H9 (cell line): ENCODE data around the gene MMD2. TPM values are rescaled to one million over a fixed set of nuclear protein-coding genes. Genes with fewer than 3 reads are reported as not detected.
"Not testable (repeated sequence)": the region's sequence is repeated elsewhere in the genome, so short reads cannot be mapped to it uniquely, and the experiment has no call there.

Source experiments
- DNase-seq: peaks from one replicate; pipeline ENCODE4 v3.0.0-alpha.2; 2017
- H2AFZ ChIP-seq: one replicate; pipeline ENCODE4 v1.6.1; 2013; ENCODE audit warnings: mild to moderate bottlenecking, low read length, control low read depth, moderate library complexity
- H2AK5ac ChIP-seq: 2 replicates; pipeline ENCODE4 v1.6.1; 2013; ENCODE audit warnings: low read length, control low read depth, mixed read lengths; ENCODE audit not compliant: insufficient read length
- H2BK120ac ChIP-seq: one replicate; pipeline ENCODE4 v1.6.1; 2013; ENCODE audit warnings: low read depth, mild to moderate bottlenecking, low read length, control low read depth, inconsistent platforms; ENCODE audit not compliant: poor library complexity, severe bottlenecking
- H2BK12ac ChIP-seq: 2 replicates; pipeline ENCODE4 v1.6.1; 2013; ENCODE audit warnings: low read length, control low read depth, mixed read lengths, low read depth; ENCODE audit not compliant: insufficient read length
- H2BK15ac ChIP-seq: 2 replicates; pipeline ENCODE4 v1.6.1; 2013; ENCODE audit warnings: low read depth, low read length, control low read depth
- H2BK20ac ChIP-seq: one replicate; pipeline ENCODE4 v1.6.1; 2013; ENCODE audit warnings: low read depth, mild to moderate bottlenecking, low read length, control low read depth, inconsistent platforms; ENCODE audit not compliant: poor library complexity, severe bottlenecking
- H2BK5ac ChIP-seq: 2 replicates; pipeline ENCODE4 v1.6.1; 2013; ENCODE audit warnings: low read length, control low read depth, mixed read lengths; ENCODE audit not compliant: insufficient read length
- H3K14ac ChIP-seq: 2 replicates; pipeline ENCODE4 v1.6.1; 2013; ENCODE audit warnings: low read length, control low read depth; ENCODE audit not compliant: insufficient read depth
- H3K18ac ChIP-seq: 2 replicates; pipeline ENCODE4 v1.6.1; 2013; ENCODE audit warnings: low read depth, mild to moderate bottlenecking, mixed read lengths, low read length, control low read depth; ENCODE audit not compliant: insufficient read length
- H3K23ac ChIP-seq: 2 replicates; pipeline ENCODE4 v1.6.1; 2013; ENCODE audit warnings: low read length, control low read depth, mixed read lengths, low read depth; ENCODE audit not compliant: insufficient read length
- H3K23me2 ChIP-seq: 2 replicates; pipeline ENCODE4 v1.6.1; 2013; ENCODE audit warnings: low read depth, mild to moderate bottlenecking, mixed read lengths, low read length, control low read depth; ENCODE audit not compliant: insufficient read length, poor library complexity, severe bottlenecking
- H3K27ac ChIP-seq: 2 replicates; pipeline ENCODE4 v1.5.1; 2013; ENCODE audit warnings: low read length, control low read depth, mixed read lengths, low read depth; ENCODE audit not compliant: insufficient read length
- H3K27me3 ChIP-seq: 2 replicates; pipeline ENCODE4 v1.6.1; 2013; ENCODE audit warnings: low read length, control low read depth, inconsistent platforms; ENCODE audit not compliant: insufficient read depth
- H3K4ac ChIP-seq: 2 replicates; pipeline ENCODE4 v1.6.1; 2013; ENCODE audit warnings: low read depth, mild to moderate bottlenecking, control low read depth, inconsistent platforms, low read length, moderate library complexity
- H3K4me1 ChIP-seq: 2 replicates; pipeline ENCODE4 v1.6.1; 2013; ENCODE audit warnings: low read length, control low read depth, inconsistent platforms; ENCODE audit not compliant: insufficient read depth
- H3K4me2 ChIP-seq: 2 replicates; pipeline ENCODE4 v1.6.1; 2013; ENCODE audit warnings: low read length, control low read depth, mixed read lengths; ENCODE audit not compliant: insufficient read length, insufficient read depth
- H3K56ac ChIP-seq: 2 replicates; pipeline ENCODE4 v1.6.1; 2013; ENCODE audit warnings: low read depth, mild to moderate bottlenecking, mixed read lengths, low read length, control low read depth; ENCODE audit not compliant: insufficient read length
- H3K79me1 ChIP-seq: 2 replicates; pipeline ENCODE4 v1.6.1; 2013; ENCODE audit warnings: low read depth, mild to moderate bottlenecking, moderate library complexity, low read length, control low read depth, inconsistent platforms; ENCODE audit not compliant: insufficient read depth, poor library complexity, severe bottlenecking
- H3K79me2 ChIP-seq: 2 replicates; pipeline ENCODE4 v1.6.1; 2013; ENCODE audit warnings: low read length, control low read depth, inconsistent platforms; ENCODE audit not compliant: insufficient read depth
- H3K9ac ChIP-seq: 2 replicates; pipeline ENCODE4 v1.6.1; 2013; ENCODE audit warnings: low read length, control low read depth, mixed read lengths; ENCODE audit not compliant: insufficient read length; ENCODE audit errors: extremely low read depth
- H3K9me3 ChIP-seq: one replicate; pipeline ENCODE4 v1.6.1; 2013; ENCODE audit warnings: low read depth, low read length, inconsistent platforms; ENCODE audit not compliant: control insufficient read depth
- H3T11ph ChIP-seq: one replicate; pipeline ENCODE4 v1.6.1; 2013; ENCODE audit warnings: mild to moderate bottlenecking, low read length, control low read depth, inconsistent platforms
- H4K20me1 ChIP-seq: one replicate; pipeline ENCODE4 v1.6.1; 2013; ENCODE audit not compliant: control insufficient read depth, insufficient read length, insufficient read depth
- H4K5ac ChIP-seq: 2 replicates; pipeline ENCODE4 v1.6.1; 2013; ENCODE audit warnings: low read depth, mild to moderate bottlenecking, mixed read lengths, low read length, control low read depth; ENCODE audit not compliant: insufficient read length
- H4K8ac ChIP-seq: replicated peaks from 2 replicates; pipeline ENCODE4 v1.6.1; 2013; ENCODE audit warnings: low read length, control low read depth, mixed read lengths, low read depth; ENCODE audit not compliant: insufficient read length
- H4K91ac ChIP-seq: 2 replicates; pipeline ENCODE4 v1.6.1; 2013; ENCODE audit warnings: low read depth, mild to moderate bottlenecking, moderate library complexity, mixed read lengths, low read length, control low read depth; ENCODE audit not compliant: insufficient read length
- H3K27ac Mint-ChIP-seq, 3 experiments: 2 replicates in 2 of 3; 3 replicates in 1 of 3; pipeline ENCODE4 v1.8.0; 2020 to 2021; ENCODE audit warnings: mixed read lengths in 3 of 3, mild to moderate bottlenecking in 1 of 3, moderate library complexity in 1 of 3
- H3K27me3 Mint-ChIP-seq: 2 replicates; pipeline ENCODE4 v1.8.0; 2021; ENCODE audit warnings: low read depth, mild to moderate bottlenecking, moderate library complexity, mixed read lengths
- H3K36me3 Mint-ChIP-seq, 3 experiments: 2 replicates in 2 of 3; 3 replicates in 1 of 3; pipeline ENCODE4 v1.8.0; 2020 to 2021; ENCODE audit warnings: low read depth in 3 of 3, mixed read lengths in 3 of 3; ENCODE audit not compliant: insufficient read depth in 1 of 3
- H3K4me1 Mint-ChIP-seq, 2 experiments: 2 replicates each; pipeline ENCODE4 v1.8.0; 2020; ENCODE audit warnings: mixed read lengths in 2 of 2
- H3K4me3 Mint-ChIP-seq, 2 experiments: 2 replicates in 1 of 2; 3 replicates in 1 of 2; pipeline ENCODE4 v1.8.0; 2020 to 2021; ENCODE audit warnings: mild to moderate bottlenecking in 2 of 2, mixed read lengths in 2 of 2, moderate library complexity in 1 of 2
- H3K9me3 Mint-ChIP-seq, 2 experiments: 2 replicates in 1 of 2; 3 replicates in 1 of 2; pipeline ENCODE4 v1.8.0; 2020; ENCODE audit warnings: mild to moderate bottlenecking in 2 of 2, mixed read lengths in 2 of 2, moderate library complexity in 1 of 2
- WGBS: extraction: QIAGEN DNeasy Blood & Tissue Kit; methylation state at CpG from one replicate; pipeline ENCODE4 v1.1.7; 2013; ENCODE audit warnings: missing lambda C conversion rate, low lambda C conversion rate, mixed read lengths; ENCODE audit not compliant: insufficient read length; ENCODE audit errors: extremely low coverage; 5-methylcytosine and 5-hydroxymethylcytosine counted together
- total RNA-seq: library from RNA; stranded (reverse); gene quantifications from 2 replicates; pipeline ENCODE4 v1.2.1, GENCODE V29; 2021

The MMD2 gene
- total RNA-seq, 1 experiment from 2014 or later, result 0.20 TPM

GRCh38 chr7:4981295-4981890, 22.4 kb upstream of the MMD2 start:
- H2BK15ac ChIP-seq, H3K56ac ChIP-seq, H3K79me1 ChIP-seq, H2BK20ac ChIP-seq, H2BK5ac ChIP-seq, H3K27ac Mint-ChIP-seq, H3K4me3 Mint-ChIP-seq, H3K18ac ChIP-seq, H3K4me1 Mint-ChIP-seq, H2AK5ac ChIP-seq, H3K23me2 ChIP-seq, H2BK12ac ChIP-seq, H4K8ac ChIP-seq, DNase-seq, H3K79me2 ChIP-seq, H3K27ac ChIP-seq, H2AFZ ChIP-seq, H3T11ph ChIP-seq, H3K9ac ChIP-seq, H3K27me3 Mint-ChIP-seq, H3K27me3 ChIP-seq, H3K14ac ChIP-seq, H4K5ac ChIP-seq, H3K9me3 ChIP-seq, H3K4me2 ChIP-seq, H3K23ac ChIP-seq, H4K91ac ChIP-seq, H4K20me1 ChIP-seq, H3K4me1 ChIP-seq, H3K4ac ChIP-seq, H3K9me3 Mint-ChIP-seq, H2BK120ac ChIP-seq: not testable (repeated sequence)
- peaks cover 21 to 68% (median 66%) of the 10 kb centered on the region in 3 experiments for H3K36me3 Mint-ChIP-seq
- no CpG with 5 or more reads among the region's 17 CpGs for WGBS

GRCh38 chr7:4975626-4976025, 16.6 kb upstream of the MMD2 start:
- H2BK12ac ChIP-seq, H3K27me3 ChIP-seq, H3K4me2 ChIP-seq, DNase-seq, H3K4me1 ChIP-seq, H3K4me1 Mint-ChIP-seq, H4K8ac ChIP-seq, H3K27me3 Mint-ChIP-seq, H4K5ac ChIP-seq, H2BK15ac ChIP-seq, H4K91ac ChIP-seq, H2BK20ac ChIP-seq, H3K14ac ChIP-seq, H3T11ph ChIP-seq, H3K23me2 ChIP-seq, H3K27ac Mint-ChIP-seq, H3K56ac ChIP-seq, H4K20me1 ChIP-seq, H3K79me2 ChIP-seq, H3K9ac ChIP-seq, H3K27ac ChIP-seq, H3K79me1 ChIP-seq, H3K18ac ChIP-seq, H3K4ac ChIP-seq, H2BK5ac ChIP-seq, H3K9me3 ChIP-seq, H3K9me3 Mint-ChIP-seq, H2AFZ ChIP-seq, H3K23ac ChIP-seq, H2BK120ac ChIP-seq, H2AK5ac ChIP-seq: not testable (repeated sequence)
- Mint-ChIP-seq H3K36me3 (peaks cover 7 to 44% (median 38%) of the 10 kb centered on the region in 3 experiments), H3K4me3 (peak overlapping the region; percentile 6 to 16; a peak in 3 of 5 replicates)
- WGBS, result no CpG with 5 or more reads among the region's 13 CpGs
